ENCODE data around the gene IL19. TPM values are rescaled to one million over a fixed set of nuclear protein-coding genes. Genes with fewer than 3 reads are reported as not detected.
A peak's percentile ranks its signal among the peaks of the same experiment; 100 is the strongest.

IL19 gene
- 0.97 and 1.7 TPM in 2 replicates for total RNA-seq

- peak; percentile 54 for DNase-seq (ENCODE audit: low read depth)
- no peak within 1 kb of the TSS for H3K4me3 ChIP-seq (ENCODE audit: low read depth, low read length)
- TF ChIP-seq CTCF (IDR thresholded peaks at IDR 0.05; ENCODE audit: insufficient read depth, low read depth, low read length), result no peak
Observed at GRCh38 chr1:206770531-206771337, at the start of gene IL19. Gene IL19 (plus strand): TSS chr1:206770773. CDS start chr1:206836663, 65,890 bp downstream.

GRCh38 chr1:206721454-206721853, 49.1 kb upstream of the IL19 start:
- no peak overlapping the region for H3K4me3 ChIP-seq (ENCODE audit: low read depth, low read length)
- DNase-seq (ENCODE audit: low read depth), result no peak
- no peak for TF ChIP-seq CTCF (IDR thresholded peaks at IDR 0.05; ENCODE audit: insufficient read depth, low read depth, low read length)

GRCh38 chr1:206722751-206723461, 47.7 kb upstream of the IL19 start:
- H3K4me3 ChIP-seq (ENCODE audit: low read depth, low read length), result no peak overlapping the region
- no peak for DNase-seq (ENCODE audit: low read depth)
- TF ChIP-seq CTCF (IDR thresholded peaks at IDR 0.05; ENCODE audit: insufficient read depth, low read depth, low read length), result no peak

GRCh38 chr1:206723462-206723804, 47.1 kb upstream of the IL19 start:
- TF ChIP-seq CTCF (IDR thresholded peaks at IDR 0.05; ENCODE audit: insufficient read depth, low read depth, low read length), result no peak
- no peak overlapping the region for H3K4me3 ChIP-seq (ENCODE audit: low read depth, low read length)
- DNase-seq (ENCODE audit: low read depth), result no peak

GRCh38 chr1:206723805-206724472, 46.6 kb upstream of the IL19 start:
- DNase-seq (ENCODE audit: low read depth), result peak; percentile 84
- H3K4me3 ChIP-seq (ENCODE audit: low read depth, low read length), result no peak overlapping the region
- no peak for TF ChIP-seq CTCF (IDR thresholded peaks at IDR 0.05; ENCODE audit: insufficient read depth, low read depth, low read length)

- H3K4me3 ChIP-seq (ENCODE audit: low read depth, low read length), result no peak overlapping the region
- TF ChIP-seq CTCF (IDR thresholded peaks at IDR 0.05; ENCODE audit: insufficient read depth, low read depth, low read length), result peak; percentile 77
- peak; percentile 48 for DNase-seq (ENCODE audit: low read depth)
Observed at GRCh38 chr1:206725109-206725963, 45.2 kb upstream of the IL19 start.
